ENCODE results near the gene CABP2. TPM values are rescaled to one million over a fixed set of nuclear protein-coding genes. Genes with fewer than 3 reads are reported as not detected.
"Not testable (repeated sequence)": the region's sequence is repeated elsewhere in the genome, so short reads cannot be mapped to it uniquely, and the experiment has no call there.

The CABP2 gene
- total RNA-seq, 1 donor from 2014 or later: not detected

- H3K27ac ChIP-seq: peak overlapping the region; percentile 78
- intact Hi-C loops (cut with DNase I): no loop called here
- no peak for TF ChIP-seq CTCF (IDR thresholded peaks at IDR 0.05)
- no peak for TF ChIP-seq POLR2A (IDR thresholded peaks at IDR 0.05)
- no peak for TF ChIP-seq POLR2AphosphoS5 (IDR thresholded peaks at IDR 0.05; ENCODE audit: insufficient read depth in 1 of 2, low read depth in 1 of 2)
- peaks cover 33% of the 10 kb centered on the region for H3K4me1 ChIP-seq
- no peaks in the 10 kb centered on the region for H3K27me3 ChIP-seq
- no peaks in the 10 kb centered on the region for H3K9me3 ChIP-seq
- DNase-seq (ENCODE audit: extremely low spot score in 2 of 2): no peak
- H3K4me3 ChIP-seq: peak overlapping the region; percentile 55 to 61
- H3K36me3 ChIP-seq: peaks cover 0 to 3% of the 10 kb centered on the region in 2 donors
Measured at GRCh38 chr11:67482275-67482826, 40.9 kb downstream of the CABP2 start.

DNA sequence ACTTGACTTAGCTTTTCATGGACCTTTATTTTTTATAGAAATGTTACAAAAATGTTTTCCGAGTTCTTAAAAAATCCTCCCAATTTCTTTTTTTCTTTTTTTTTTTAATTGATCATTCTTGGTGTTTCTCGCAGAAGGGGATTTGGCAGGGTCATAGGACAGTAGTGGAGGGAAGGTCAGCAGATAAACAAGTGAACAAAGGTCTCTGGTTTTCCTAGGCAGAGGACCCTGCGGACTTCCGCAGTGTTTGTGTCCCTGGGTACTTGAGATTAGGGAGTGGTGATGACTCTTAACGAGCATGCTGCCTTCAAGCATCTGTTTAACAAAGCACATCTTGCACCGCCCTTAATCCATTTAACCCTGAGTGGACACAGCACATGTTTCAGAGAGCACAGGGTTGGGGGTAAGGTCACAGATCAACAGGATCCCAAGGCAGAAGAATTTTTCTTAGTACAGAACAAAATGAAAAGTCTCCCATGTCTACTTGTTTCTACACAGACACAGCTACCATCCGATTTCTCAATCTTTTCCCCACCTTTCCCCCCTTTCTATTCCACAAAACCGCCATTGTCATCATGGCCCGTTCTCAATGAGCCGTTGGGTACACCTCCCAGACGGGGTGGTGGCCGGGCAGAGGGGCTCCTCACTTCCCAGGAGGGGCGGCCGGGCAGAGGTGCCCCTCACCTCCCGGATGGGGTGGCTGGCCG lies 45.7 kb downstream of the CABP2 start:
- H3K27me3 ChIP-seq; H3K36me3 ChIP-seq; DNase-seq (ENCODE audit: extremely low spot score in 2 of 2); H3K4me1 ChIP-seq; intact Hi-C loops (cut with DNase I); H3K27ac ChIP-seq; H3K9me3 ChIP-seq; H3K4me3 ChIP-seq: not testable (repeated sequence)

GRCh38 chr11:67476692-67477091 lies 46.6 kb downstream of the CABP2 start:
- H3K27ac ChIP-seq; H3K4me1 ChIP-seq; H3K36me3 ChIP-seq; H3K9me3 ChIP-seq; intact Hi-C loops (cut with DNase I); DNase-seq (ENCODE audit: extremely low spot score in 2 of 2); H3K27me3 ChIP-seq; H3K4me3 ChIP-seq: not testable (repeated sequence)

- TF ChIP-seq POLR2AphosphoS5 (IDR thresholded peaks at IDR 0.05; ENCODE audit: insufficient read depth in 1 of 2, low read depth in 1 of 2) (no peak), POLR2A (IDR thresholded peaks at IDR 0.05) (no peak), CTCF (IDR thresholded peaks at IDR 0.05) (no peak)
- no peak overlapping the region for H3K27ac ChIP-seq
- H3K36me3 ChIP-seq: no peaks in the 10 kb centered on the region
- H3K4me1 ChIP-seq: peaks cover 13% of the 10 kb centered on the region
- H3K9me3 ChIP-seq: no peaks in the 10 kb centered on the region
- no peaks in the 10 kb centered on the region for H3K27me3 ChIP-seq
- H3K4me3 ChIP-seq: no peak overlapping the region
- DNase-seq (ENCODE audit: extremely low spot score in 2 of 2): no peak
- intact Hi-C loops (cut with DNase I): no loop called here
Measured at GRCh38 chr11:67472882-67473281, 50.4 kb downstream of the CABP2 start.

- H3K4me3 ChIP-seq: no peak overlapping the region
- intact Hi-C loops (cut with DNase I): no loop called here
- no peak overlapping the region for H3K27ac ChIP-seq
- H3K9me3 ChIP-seq: no peaks in the 10 kb centered on the region
- peaks cover 36% of the 10 kb centered on the region for H3K4me1 ChIP-seq
- no peaks in the 10 kb centered on the region for H3K36me3 ChIP-seq
- no peak for TF ChIP-seq CTCF (IDR thresholded peaks at IDR 0.05)
- TF ChIP-seq POLR2A (IDR thresholded peaks at IDR 0.05): no peak
- no peak for TF ChIP-seq POLR2AphosphoS5 (IDR thresholded peaks at IDR 0.05; ENCODE audit: insufficient read depth in 1 of 2, low read depth in 1 of 2)
- H3K27me3 ChIP-seq: no peaks in the 10 kb centered on the region
- DNase-seq (ENCODE audit: extremely low spot score in 2 of 2): no peak
Measured at GRCh38 chr11:67470337-67471002, 52.8 kb downstream of the CABP2 start.

DNA sequence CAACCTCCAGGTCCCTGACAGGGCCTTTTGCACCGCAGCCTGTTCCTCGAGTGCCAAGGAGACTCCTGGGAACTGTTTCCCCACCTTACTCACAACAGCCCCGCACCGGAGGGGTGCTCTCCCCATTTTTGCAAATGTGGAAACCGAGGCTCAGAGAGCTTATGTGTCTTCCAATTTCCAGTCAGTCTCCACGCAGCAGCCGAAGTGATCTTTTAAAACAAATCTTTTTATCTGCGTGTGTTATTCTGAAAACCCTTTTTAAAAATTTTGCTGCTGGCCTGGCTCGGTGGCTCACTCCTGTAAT lies 53.8 kb downstream of the CABP2 start:
- intact Hi-C loops (cut with DNase I): loop anchor here (5.0 to 10.0 kb wide), 2 partner anchors 47 to 65 kb away; partner anchors contain the start of genes PPP1CA and TBC1D10C
- H3K4me3 ChIP-seq: peak overlapping the region; percentile 67 to 87
- H3K4me1 ChIP-seq: peaks cover 45% of the 10 kb centered on the region

More for the DNA sequence above, 53.8 kb downstream of the CABP2 start:
- Histone ChIP-seq H3K27ac (peak overlapping the region; percentile 78), H3K9me3 (no peaks in the 10 kb centered on the region), H3K36me3 (no peaks in the 10 kb centered on the region), H3K27me3 (no peaks in the 10 kb centered on the region)
- no peak for TF ChIP-seq POLR2AphosphoS5 (IDR thresholded peaks at IDR 0.05; ENCODE audit: insufficient read depth in 1 of 2, low read depth in 1 of 2)
- TF ChIP-seq CTCF (IDR thresholded peaks at IDR 0.05): peak in 1 of 3 experiments; percentile 2
- TF ChIP-seq POLR2A (IDR thresholded peaks at IDR 0.05): no peak
- DNase-seq (ENCODE audit: extremely low spot score in 2 of 2): no peak
